Muscle of leg (tissue), 11 donors: Measurements from ENCODE around the gene JAGN1. TPM values are rescaled to one million over a fixed set of nuclear protein-coding genes. Genes with fewer than 3 reads are reported as not detected.
A peak's percentile ranks its signal among the peaks of the same experiment; 100 is the strongest.

Experiments used
- DNase-seq: peaks from one replicate; pipeline ENCODE4 v3.0.0; 2013
- H3K27ac ChIP-seq: one replicate; pipeline ENCODE4 v1.5.1; 2013; ENCODE audit warnings: mild to moderate bottlenecking, low read length, control low read depth
- H3K27me3 ChIP-seq: one replicate; pipeline ENCODE4 v1.6.1; 2013; ENCODE audit warnings: low read length; ENCODE audit not compliant: control insufficient read depth, insufficient read depth
- H3K36me3 ChIP-seq: one replicate; pipeline ENCODE4 v1.6.1; 2013; ENCODE audit warnings: low read length; ENCODE audit not compliant: control insufficient read depth, insufficient read depth
- H3K4me1 ChIP-seq: one replicate; pipeline ENCODE4 v1.6.1; 2013; ENCODE audit warnings: low read length; ENCODE audit not compliant: control insufficient read depth, insufficient read depth
- H3K4me3 ChIP-seq: one replicate; pipeline ENCODE4 v1.5.1; 2013; ENCODE audit warnings: low read length, control low read depth
- H3K9me3 ChIP-seq: replicated peaks from 2 replicates; pipeline ENCODE4 v1.6.1; 2013; ENCODE audit warnings: low read depth, low read length; ENCODE audit not compliant: control insufficient read depth
- WGBS: methylation state at CpG from one replicate; pipeline ENCODE4 v1.1.5; 2013; ENCODE audit warnings: missing lambda C conversion rate; ENCODE audit not compliant: insufficient coverage; 5-methylcytosine and 5-hydroxymethylcytosine counted together
- polyA plus RNA-seq, 8 donors: library from polyadenylated mRNA; unstranded; fragments of 120-200 nt; gene quantifications; one replicate each; pipeline versions ENCODE4 v1.2.1 to v1.2.3, GENCODE V29; 2013; ENCODE audit warnings: inconsistent platforms in 1 of 8, low replicate concordance in 1 of 8; ENCODE audit not compliant: insufficient read length in 8 of 8, insufficient read depth in 1 of 8
- total RNA-seq: library from RNA; stranded (reverse); fragments of 120-200 nt; gene quantifications from one replicate; pipeline ENCODE4 v1.2.4, GENCODE V29; 2013

Gene JAGN1
- total and polyA plus RNA-seq, 9 donors = 19.7 to 33.3 (median 29.8) TPM

DNA sequence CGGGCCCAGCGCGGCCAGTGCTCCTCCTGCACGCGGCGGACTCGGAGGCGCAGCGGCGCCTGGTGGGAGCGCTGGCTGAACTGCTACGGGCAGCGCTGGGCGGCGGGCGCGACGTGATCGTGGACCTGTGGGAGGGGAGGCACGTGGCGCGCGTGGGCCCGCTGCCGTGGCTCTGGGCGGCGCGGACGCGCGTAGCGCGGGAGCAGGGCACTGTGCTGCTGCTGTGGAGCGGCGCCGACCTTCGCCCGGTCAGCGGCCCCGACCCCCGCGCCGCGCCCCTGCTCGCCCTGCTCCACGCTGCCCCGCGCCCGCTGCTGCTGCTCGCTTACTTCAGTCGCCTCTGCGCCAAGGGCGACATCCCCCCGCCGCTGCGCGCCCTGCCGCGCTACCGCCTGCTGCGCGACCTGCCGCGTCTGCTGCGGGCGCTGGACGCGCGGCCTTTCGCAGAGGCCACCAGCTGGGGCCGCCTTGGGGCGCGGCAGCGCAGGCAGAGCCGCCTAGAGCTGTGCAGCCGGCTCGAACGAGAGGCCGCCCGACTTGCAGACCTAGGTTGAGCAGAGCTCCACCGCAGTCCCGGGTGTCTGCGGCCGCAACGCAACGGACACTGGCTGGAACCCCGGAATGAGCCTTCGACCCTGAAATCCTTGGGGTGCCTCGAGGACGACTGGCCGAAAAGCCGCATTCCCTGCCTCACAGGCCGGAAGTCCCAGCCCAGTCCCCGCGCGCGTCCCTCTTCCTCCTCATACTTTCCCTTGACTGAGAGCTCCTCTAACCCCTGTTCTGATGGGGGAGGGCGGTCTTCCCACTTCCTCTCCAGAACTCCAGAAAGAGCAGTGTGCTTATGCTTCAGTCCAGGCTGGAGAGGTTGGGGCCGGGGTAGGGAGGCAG, 25.1 kb downstream of the JAGN1 start:
- peaks cover 35% of the 10 kb centered on the region for H3K4me1 ChIP-seq
- H3K9me3 ChIP-seq = no peaks in the 10 kb centered on the region
- no peaks in the 10 kb centered on the region for H3K36me3 ChIP-seq
- H3K4me3 ChIP-seq = peak overlapping the region; percentile 69
- peak; percentile 94 for DNase-seq
- H3K27me3 ChIP-seq = no peaks in the 10 kb centered on the region
- H3K27ac ChIP-seq = peak overlapping the region; percentile 97
- WGBS = under 1% methylated on average over 93 of the region's 99 CpGs

DNA sequence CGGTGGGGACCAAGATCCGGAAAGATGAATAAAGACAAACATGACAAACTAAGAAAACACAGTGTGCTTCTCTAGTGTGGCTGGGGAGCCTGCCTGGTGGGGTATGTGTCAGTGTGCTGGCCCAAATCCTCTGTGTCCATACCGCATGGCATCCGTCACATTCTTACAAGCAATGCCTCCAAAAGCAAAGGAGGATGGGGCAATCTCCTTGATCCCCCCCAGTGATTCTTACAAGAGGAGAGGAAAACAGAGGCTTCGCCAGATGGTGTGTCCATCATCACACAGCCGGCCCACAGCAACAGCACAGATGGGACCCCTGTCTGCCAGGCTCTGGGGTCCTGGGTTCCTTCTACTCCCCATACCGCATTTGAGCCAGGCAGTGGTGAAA, 25.9 kb downstream of the JAGN1 start:
- H3K9me3 ChIP-seq = no peaks in the 10 kb centered on the region
- no peak for DNase-seq
- peak overlapping the region; percentile 69 for H3K4me3 ChIP-seq
- H3K27ac ChIP-seq = peak overlapping the region; percentile 97
- WGBS = 0% methylated on average over 1 of the region's 7 CpGs
- no peaks in the 10 kb centered on the region for H3K36me3 ChIP-seq
- no peaks in the 10 kb centered on the region for H3K27me3 ChIP-seq
- H3K4me1 ChIP-seq = peaks cover 35% of the 10 kb centered on the region

DNA sequence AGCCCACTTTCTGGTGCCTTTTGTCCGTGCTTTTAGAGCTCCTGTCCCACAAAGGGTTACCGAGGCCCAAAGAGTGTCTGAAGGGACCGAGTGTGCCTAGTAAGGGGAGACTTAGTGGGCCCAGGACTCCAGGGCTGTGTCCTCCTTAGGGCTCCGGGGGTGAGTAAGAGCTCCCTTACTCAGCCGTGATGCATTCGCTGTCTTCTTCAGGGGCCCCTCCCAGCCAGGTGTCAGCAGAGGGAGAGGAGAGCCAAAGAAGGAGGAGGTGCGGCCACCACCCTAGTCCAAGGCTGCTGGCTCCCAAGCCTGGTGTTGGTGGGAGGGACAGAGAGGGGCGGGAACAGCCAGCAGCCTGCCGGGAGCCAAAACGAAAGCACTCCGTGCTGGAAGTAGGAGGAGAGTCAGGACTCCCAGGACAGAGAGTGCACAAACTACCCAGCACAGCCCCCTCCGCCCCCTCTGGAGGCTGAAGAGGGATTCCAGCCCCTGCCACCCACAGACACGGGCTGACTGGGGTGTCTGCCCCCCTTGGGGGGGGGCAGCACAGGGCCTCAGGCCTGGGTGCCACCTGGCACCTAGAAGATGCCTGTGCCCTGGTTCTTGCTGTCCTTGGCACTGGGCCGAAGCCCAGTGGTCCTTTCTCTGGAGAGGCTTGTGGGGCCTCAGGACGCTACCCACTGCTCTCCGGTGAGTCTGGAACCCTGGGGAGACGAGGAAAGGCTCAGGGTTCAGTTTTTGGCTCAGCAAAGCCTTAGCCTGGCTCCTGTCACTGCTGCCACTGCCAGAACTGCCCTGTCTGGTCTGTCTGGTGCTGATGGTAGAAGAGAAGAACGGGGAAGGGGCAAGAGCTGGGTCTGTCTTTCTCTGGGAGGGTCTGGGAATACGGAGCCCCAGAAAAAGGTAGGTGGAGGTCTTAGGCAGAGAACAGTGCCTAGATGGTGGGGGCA, 26.6 kb downstream of the JAGN1 start, which contains the start of gene IL17RC:
IL17RC (plus strand) TSS at position 365 of the 947 bp plus-strand sequence; CDS start at position 583, 218 bp downstream.
- Histone ChIP-seq H3K4me1 (peaks cover 35% of the 10 kb centered on the region), H3K27me3 (no peaks in the 10 kb centered on the region), H3K9me3 (no peaks in the 10 kb centered on the region), H3K27ac (peak within 1 kb of the TSS; percentile 97), H3K36me3 (peaks cover 2% of the 10 kb centered on the region), H3K4me3 (peak within 1 kb of the TSS; percentile 69)
- DNase-seq = peak; percentile 97
- WGBS = 8% methylated on average over 9 of the region's 19 CpGs

DNA sequence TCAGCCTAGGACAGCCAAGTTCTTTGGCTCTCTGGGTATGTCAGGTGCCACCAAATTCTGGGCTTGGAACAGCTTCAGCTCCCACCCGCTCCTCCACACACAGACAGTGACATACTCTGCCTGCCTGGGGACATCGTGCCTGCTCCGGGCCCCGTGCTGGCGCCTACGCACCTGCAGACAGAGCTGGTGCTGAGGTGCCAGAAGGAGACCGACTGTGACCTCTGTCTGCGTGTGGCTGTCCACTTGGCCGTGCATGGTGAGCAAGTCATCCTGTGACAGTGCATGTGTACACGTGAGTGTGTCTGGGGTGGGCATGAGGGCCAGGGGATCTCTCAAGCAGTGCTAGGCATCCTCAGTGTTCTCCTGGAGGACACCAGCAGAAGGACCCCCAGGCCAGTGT, 27.4 kb downstream of the JAGN1 start:
- Histone ChIP-seq H3K4me1 (peaks cover 35% of the 10 kb centered on the region), H3K27me3 (no peaks in the 10 kb centered on the region), H3K27ac (peak overlapping the region; percentile 97), H3K9me3 (no peaks in the 10 kb centered on the region), H3K36me3 (peaks cover 7% of the 10 kb centered on the region), H3K4me3 (no peak overlapping the region)
- DNase-seq = no peak
- WGBS = 78% methylated on average over 10 of the region's 10 CpGs

DNA sequence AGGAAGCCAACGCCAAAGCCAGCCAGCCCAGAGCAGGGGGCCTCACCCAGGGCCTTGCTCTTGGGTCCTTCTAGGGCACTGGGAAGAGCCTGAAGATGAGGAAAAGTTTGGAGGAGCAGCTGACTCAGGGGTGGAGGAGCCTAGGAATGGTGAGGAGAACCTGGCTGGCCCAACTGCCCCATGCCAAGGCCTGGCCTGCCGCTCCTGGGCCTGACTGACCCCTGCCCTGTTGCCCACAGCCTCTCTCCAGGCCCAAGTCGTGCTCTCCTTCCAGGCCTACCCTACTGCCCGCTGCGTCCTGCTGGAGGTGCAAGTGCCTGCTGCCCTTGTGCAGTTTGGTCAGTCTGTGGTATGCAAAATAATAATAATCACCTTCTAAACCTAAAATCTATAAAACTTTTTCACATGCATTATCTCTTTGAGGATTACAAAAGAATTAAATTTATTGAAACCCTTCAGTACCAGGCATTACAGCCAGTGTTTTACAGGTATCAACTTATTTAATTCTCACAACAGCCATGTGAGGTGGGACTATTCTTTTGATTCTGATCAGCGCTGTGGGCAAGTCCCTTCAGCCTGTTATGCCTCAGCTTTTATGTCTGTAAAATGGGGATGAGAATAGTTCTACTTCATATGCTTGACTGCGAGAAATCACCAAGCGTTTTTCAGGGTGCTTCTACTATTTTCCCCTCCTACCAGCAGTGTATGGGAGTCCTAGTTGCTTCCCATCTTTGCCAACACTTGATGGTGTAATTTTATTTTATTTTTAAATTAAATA, 28.0 kb downstream of the JAGN1 start:
- WGBS = 94% methylated on average over 5 of the region's 8 CpGs
- no peaks in the 10 kb centered on the region for H3K27me3 ChIP-seq
- H3K36me3 ChIP-seq = peaks cover 8% of the 10 kb centered on the region
- H3K9me3 ChIP-seq = no peaks in the 10 kb centered on the region
- no peak overlapping the region for H3K4me3 ChIP-seq
- no peak overlapping the region for H3K27ac ChIP-seq
- peaks cover 35% of the 10 kb centered on the region for H3K4me1 ChIP-seq
- no peak for DNase-seq

DNA sequence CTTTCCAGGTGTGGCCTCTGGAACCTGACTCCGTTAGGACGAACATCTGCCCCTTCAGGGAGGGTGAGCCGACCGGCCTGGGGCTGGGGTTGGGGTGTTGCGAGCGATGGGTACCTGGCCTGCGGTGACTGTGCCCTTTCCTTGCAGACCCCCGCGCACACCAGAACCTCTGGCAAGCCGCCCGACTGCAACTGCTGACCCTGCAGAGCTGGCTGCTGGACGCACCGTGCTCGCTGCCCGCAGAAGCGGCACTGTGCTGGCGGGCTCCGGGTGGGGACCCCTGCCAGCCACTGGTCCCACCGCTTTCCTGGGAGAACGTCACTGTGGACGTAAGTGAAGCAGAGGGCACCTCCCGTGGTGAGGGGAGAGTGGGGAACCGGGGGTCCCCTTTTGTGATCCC, 37.7 kb downstream of the JAGN1 start:
- H3K27ac ChIP-seq = no peak overlapping the region
- 89% methylated on average over 16 of the region's 23 CpGs for WGBS
- H3K36me3 ChIP-seq = peaks cover 51% of the 10 kb centered on the region
- no peak for DNase-seq
- H3K9me3 ChIP-seq = no peaks in the 10 kb centered on the region
- H3K27me3 ChIP-seq = no peaks in the 10 kb centered on the region
- H3K4me1 ChIP-seq = peaks cover 9% of the 10 kb centered on the region
- no peak overlapping the region for H3K4me3 ChIP-seq

DNA sequence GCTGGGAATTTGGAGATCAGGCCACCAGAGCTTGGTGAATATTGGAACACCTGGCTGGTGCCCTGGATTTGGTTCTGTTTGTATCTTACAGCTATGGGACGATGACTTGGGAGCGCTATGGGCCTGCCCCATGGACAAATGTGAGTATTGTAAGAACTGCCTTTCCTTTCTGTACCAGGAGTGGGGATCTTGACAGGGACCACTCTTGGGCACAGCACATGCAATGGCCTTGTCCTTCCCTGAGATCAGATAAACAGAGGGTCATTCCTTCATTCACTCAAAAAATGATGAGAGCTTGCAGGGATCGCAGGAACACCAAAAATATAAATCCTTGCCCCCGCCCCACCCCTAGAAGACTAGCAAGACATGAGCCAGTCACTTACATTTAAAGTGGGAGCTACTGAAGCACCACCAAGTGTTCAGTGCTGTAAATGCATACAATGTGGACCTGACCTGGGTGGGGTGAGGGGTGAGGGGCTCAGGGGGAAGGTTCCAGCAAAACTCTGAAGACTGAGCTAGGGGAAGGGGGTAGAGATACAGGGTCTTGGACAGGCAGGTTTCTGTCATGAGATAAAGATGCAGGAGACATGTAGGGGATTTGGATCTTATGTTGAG, 40.5 kb downstream of the JAGN1 start:
- DNase-seq = no peak
- 100% methylated on average over 2 of the region's 4 CpGs for WGBS
- Histone ChIP-seq H3K36me3 (peaks cover 30% of the 10 kb centered on the region), H3K27ac (no peak overlapping the region), H3K9me3 (no peaks in the 10 kb centered on the region), H3K4me1 (peaks cover 21% of the 10 kb centered on the region), H3K4me3 (no peak overlapping the region), H3K27me3 (no peaks in the 10 kb centered on the region)

DNA sequence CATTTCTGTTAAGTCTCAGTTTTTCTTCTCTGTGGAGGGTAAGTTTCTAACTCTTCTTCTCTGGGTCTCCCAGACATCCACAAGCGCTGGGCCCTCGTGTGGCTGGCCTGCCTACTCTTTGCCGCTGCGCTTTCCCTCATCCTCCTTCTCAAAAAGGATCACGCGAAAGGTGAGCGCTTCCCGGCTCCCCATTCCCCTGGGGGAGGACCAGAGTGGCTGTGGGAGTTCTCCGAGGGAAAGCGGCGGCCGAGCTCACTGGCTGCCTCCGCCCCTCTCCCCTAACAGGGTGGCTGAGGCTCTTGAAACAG, 42.1 kb downstream of the JAGN1 start:
- Histone ChIP-seq H3K27me3 (no peaks in the 10 kb centered on the region), H3K4me1 (peaks cover 21% of the 10 kb centered on the region), H3K9me3 (no peaks in the 10 kb centered on the region), H3K4me3 (peak overlapping the region; percentile 75), H3K36me3 (peaks cover 38% of the 10 kb centered on the region), H3K27ac (peak overlapping the region; percentile 93)
- no peak for DNase-seq
- 0% methylated on average over 1 of the region's 13 CpGs for whole genome bisulfite sequencing

DNA sequence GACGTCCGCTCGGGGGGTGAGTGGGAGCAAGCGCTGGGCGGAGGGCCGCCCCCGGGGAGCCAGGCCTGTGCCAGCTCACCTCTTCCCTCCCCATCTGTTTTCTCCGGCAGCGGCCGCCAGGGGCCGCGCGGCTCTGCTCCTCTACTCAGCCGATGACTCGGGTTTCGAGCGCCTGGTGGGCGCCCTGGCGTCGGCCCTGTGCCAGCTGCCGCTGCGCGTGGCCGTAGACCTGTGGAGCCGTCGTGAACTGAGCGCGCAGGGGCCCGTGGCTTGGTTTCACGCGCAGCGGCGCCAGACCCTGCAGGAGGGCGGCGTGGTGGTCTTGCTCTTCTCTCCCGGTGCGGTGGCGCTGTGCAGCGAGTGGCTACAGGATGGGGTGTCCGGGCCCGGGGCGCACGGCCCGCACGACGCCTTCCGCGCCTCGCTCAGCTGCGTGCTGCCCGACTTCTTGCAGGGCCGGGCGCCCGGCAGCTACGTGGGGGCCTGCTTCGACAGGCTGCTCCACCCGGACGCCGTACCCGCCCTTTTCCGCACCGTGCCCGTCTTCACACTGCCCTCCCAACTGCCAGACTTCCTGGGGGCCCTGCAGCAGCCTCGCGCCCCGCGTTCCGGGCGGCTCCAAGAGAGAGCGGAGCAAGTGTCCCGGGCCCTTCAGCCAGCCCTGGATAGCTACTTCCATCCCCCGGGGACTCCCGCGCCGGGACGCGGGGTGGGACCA, 42.6 kb downstream of the JAGN1 start:
- Histone ChIP-seq H3K4me1 (peaks cover 21% of the 10 kb centered on the region), H3K9me3 (no peaks in the 10 kb centered on the region), H3K36me3 (peaks cover 41% of the 10 kb centered on the region), H3K27me3 (no peaks in the 10 kb centered on the region), H3K4me3 (peak overlapping the region; percentile 75), H3K27ac (peak overlapping the region; percentile 93)
- peak; percentile 86 for DNase-seq
- under 1% methylated on average over 71 of the region's 77 CpGs for WGBS
